Stimulated activated CD8-positive, alpha-beta memory T cell treated with anti-CD3 and anti-CD28 coated beads, Interleukin-7, amount 100 ng/mL, for 1 hour (primary cell): ENCODE results near the gene TIMP1.
A peak's percentile ranks its signal among the peaks of the same experiment; 100 is the strongest.

ENCODE experiments used
- DNase-seq, 2 donors: peaks; one replicate each; pipeline ENCODE4 v3.0.0-alpha.2; 2020; ENCODE audit warnings: low read depth in 2 of 2

TIMP1 gene

DNA sequence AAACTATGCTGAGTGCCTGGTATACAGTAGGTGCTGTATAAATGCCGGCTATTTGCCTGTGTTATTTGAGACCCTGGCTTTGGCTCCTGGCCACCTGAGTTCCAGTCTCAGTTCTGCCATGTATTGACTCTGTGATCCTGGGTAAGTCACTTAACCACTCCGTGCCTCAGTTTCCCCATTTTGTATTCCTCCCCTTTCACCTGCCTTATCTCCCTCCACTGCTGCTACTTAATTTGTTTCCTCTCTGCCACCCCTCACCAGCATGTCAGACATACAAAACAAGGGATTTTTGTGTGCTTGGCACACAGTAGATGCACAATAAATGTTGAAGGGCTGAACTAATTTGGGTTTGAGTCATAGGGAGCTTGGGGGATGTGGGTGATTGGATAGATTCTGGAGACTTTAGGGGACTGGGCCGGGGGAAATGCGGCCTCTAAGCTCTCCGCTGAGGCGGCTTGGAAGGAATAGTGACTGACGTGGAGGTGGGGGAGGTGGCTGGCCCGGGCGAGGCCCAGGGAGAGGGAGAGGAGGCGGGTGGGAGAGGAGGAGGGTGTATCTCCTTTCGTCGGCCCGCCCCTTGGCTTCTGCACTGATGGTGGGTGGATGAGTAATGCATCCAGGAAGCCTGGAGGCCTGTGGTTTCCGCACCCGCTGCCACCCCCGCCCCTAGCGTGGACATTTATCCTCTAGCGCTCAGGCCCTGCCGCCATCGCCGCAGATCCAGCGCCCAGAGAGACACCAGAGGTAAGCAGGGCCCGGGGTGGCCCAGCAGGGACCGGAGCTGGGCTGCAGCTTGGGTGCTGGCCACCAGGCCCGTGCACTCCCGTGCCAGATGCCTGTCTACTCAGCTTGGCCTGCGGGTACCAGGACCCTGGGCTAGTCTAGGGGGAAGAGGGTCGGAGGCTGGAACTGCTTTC, at the start of gene TIMP1:
Gene TIMP1 (plus strand): TSS at position 706 of the 917 bp plus-strand sequence. CDS start 980 bp downstream, outside the sequence.
- DNase-seq: peak; percentile 41 to 53

DNA sequence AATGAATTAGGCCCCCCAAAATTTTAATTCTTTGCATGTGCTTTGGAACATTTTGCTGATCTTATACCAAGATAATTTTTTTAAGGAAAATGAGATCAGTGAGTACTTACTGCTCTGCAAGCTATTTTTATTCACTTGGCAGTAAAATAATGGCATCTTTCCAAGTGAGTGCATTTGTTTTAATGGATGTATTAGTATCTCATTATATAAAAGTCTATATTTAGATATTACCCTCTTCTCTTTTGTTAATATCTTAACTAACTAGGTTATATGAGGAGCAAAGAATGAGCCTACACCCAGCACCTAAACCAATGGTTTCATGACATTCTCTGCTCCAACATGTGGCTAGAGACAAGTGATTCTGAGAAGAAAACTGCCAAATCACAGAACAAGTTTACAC, 42.4 kb upstream of the TIMP1 start:
- DNase-seq: no peak

DNA sequence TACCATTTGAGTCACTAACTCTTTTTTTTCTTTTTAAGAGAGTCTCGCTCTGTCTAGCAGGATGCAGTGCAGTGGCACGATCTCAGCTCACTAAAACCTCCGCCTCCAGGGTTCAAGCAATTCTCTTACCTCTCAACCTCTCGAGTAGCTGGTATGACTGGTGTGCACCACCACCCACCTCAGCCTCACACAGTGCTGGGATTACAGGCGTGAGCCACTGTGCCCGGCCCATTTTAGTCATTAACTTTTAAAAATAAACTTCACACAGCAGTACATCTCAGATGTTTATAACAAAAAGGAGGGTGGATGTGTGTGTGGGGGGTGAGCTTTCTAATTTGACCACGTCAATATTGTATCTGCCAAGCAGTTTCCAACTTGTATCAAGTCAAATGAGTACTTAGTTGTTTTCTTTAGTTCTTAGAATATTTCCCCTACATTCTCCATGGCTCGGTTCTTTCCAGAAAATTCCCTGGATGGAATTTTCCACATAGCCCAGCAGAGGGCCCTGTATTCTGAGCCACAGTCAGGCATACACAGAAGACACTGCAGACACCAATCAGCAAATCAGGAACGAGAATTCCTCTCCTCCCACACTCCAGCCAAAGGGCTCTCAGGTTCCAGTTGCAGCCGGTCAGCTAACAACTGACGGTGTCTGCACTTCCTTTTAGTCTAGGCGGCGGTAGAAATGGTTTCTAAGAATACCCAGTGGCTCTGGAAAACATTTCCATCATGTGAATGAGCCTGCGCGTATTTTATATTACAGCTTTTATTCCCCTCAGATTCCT, 41.3 kb upstream of the TIMP1 start:
- DNase-seq: no peak

DNA sequence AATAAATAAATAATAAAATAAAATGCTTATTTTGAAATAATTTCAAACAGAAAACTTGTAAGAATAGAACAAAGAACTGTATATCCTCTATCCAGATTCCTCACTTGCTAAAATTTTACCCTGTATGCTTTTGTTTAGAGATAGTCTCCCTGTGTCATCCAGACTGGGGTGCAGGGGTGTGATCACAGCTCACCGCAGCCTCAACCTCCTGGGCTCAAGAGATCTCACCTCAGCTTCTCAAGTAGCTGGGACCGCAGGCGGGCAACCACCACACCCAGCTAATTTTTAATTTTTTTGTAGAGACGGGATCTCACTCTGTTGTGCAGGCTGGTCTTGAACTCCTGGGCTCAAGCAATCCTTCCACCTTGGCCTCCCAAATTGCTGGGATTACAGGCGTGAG, 38.7 kb upstream of the TIMP1 start:
- DNase-seq: no peak

DNA sequence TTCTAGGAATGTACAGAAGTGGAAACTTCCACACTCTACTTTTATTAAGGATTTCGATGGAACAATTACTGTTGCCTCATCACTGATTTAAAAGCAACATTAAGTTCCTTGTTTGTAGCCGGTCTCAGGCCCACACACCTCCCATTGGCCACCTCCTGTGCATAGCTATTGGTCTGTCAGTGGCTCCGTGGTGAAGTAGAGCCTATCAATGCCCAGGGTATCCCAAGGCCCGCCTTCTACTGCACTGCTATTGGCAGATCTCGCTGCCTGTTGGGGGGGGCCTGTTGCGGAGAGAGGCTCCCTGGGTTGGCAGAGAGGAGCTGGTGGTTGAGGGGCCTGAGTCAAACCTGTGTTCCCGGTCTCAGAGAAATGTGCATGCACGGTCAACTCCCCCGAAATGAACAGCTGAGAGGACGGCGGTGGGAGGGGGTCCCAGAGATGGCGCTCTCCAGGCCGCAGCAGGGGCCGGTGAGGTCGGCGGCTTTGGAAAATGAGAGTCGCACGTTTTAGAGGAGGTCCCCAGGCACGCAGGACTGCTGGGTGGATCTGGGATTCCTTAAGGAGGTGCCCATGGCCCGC, 26.1 kb upstream of the TIMP1 start:
- DNase-seq: peak; percentile 44 to 55

DNA sequence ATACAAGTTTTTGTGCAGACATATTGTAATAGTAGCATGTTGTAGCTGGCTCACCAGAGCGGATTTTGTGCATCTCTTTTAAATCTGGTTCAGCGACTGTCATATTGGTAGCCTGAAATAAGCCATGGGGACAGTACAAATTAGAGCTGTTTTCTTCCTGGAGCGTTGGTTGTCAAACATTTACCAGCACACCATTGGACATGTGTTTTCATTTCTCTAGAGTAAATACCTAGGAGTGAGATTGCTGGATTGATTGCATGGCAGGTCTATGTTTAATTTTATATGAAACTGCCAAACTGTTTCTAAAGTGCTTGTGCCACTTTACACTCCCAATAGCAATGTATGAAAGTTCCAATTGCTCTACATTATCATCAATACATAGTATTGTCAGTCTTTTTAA, 23.8 kb upstream of the TIMP1 start:
- DNase-seq: no peak

DNA sequence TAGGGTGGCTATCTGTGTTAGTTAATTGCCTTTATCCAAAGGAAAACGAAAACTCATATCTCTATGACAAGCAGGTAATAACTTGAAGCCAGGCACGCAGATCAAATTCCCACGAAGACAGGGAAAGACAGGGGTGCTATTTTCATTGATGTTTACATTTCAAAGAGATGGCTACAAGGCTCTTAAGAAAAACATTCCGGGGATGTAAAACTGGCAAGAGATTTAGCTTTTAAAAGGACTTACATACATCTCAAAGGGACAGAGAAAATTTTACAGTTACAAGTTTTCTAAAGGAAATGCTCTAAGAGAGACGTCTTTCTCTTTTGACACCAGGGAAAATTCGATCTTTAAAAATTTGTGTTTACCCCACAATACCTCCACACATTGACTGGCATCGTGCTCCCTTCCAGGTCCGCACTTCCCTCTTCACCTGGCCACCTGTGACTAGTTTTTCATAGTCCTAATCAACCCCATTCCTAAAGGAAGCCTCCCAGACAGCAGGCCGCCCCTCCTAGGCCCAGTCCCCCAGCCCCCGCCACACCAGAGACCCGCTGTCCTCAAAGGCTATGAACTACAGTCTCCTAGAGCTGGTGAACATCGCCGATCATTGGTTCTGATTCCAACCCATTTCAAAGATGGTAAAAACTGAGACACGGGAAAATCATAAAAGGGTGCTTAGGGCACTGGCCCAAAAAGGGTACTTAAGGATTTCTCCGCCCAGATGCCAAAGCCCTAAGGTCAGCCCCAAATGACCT, 21.9 kb upstream of the TIMP1 start:
- no peak for DNase-seq

DNA sequence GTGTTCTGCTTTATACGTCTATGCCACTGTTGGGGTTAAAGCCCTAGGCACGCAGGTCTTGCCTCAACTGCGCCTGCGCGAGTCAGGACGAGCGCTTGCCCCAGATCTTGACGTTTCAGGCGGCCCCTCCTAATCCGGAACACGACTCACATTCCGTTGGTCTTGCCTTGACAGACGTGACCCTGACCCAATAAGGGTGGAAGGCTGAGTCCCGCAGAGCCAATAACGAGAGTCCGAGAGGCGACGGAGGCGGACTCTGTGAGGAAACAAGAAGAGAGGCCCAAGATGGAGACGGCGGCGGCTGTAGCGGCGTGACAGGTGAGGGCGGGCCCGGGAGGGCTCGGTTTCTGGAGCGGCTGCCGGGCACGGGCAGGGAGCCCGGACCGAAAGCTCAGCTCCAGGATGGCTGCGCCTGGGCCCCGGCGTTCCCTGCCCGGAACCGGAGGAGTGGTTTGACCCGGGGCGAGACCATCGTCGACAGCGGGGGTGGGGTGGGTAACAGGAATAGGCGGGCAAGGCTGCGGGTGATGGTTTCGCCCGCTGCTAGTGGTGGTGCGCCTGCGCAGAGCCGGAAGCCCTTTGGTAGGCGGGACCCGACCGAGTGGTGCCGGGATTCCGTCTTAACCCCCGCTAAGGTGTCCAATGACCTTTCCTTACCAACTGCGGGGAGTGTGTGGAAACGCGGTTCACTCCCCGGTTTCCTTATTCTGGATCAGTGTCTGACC, 21.1 kb upstream of the TIMP1 start, which contains the start of gene ARAF:
Gene ARAF (plus strand): TSS at position 272 of the 725 bp plus-strand sequence. CDS start 1,763 bp downstream, outside the sequence.
- DNase-seq: peak; percentile 82 to 83

DNA sequence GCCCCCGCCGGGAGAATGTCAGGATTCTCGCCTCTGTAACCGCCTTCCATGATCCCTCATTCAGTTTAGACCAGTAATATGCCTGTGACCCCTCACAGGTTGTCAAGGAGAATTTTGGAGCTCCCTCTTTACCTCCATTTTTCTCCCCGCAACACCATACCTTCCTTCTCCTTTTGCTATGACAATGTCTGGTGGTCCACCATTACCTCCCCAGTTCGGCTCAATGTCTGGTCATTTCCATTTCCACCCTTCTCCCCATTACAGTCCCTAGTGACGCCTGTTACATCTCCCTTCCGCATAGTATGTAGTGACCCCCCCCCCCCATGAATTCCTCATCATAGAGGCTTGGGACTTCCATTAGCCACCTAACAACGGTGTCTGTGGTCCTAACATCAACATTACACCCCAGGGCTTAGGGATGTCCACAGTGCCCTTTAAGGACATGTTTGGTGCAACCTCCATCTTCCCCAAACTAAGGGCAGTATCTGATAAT, 20.5 kb upstream of the TIMP1 start:
- DNase-seq: no peak

DNA sequence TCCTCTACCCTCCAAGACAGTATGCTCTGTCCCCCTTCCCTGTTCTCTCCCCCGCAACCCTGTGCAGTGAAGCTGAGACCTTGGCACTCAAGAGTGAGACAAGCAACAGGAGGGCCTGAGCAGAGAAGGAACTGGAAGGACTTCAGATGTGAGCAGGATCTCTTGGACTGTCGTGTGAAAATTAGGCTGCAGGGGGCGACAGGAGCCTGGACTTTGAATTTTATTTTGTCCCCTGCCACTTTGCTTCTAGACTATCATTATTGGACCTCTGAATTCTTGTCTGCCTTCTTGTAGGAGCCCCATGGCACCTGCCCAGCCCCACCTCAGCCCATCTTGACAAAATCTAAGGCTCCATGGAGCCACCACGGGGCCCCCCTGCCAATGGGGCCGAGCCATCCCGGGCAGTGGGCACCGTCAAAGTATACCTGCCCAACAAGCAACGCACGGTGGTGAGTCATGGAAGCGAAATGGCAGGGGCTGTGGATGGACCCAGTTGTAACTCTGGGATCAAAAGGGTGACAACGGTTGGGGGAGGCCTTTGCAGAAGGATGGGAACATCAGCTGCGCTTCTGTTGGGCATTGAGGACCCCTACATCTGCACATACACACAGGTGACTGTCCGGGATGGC, 19.5 kb upstream of the TIMP1 start:
- no peak for DNase-seq

DNA sequence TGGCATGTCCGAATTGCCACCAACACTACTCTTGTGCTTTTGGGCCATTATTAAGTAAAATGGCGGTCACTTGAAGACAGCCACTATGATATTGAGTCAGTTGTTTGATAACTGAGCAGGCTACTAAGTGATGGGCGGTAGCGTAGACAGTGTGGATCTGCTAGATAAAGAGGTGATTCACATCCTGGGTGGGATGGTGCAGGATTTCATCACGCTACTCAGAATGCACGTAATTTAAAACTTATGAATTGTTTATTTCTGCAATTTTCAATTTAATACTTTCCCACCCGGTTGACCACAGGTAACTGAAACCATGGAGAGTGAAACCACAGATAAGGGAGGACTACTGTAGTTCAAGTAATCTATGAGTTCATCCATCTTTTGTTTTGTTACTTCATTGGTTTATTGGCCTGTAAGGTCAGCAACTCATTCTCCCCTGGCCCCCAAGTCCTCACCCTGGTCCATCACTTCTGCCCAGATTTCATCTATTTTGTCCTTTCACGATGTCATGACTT, 18.4 kb upstream of the TIMP1 start:
- DNase-seq: no peak

DNA sequence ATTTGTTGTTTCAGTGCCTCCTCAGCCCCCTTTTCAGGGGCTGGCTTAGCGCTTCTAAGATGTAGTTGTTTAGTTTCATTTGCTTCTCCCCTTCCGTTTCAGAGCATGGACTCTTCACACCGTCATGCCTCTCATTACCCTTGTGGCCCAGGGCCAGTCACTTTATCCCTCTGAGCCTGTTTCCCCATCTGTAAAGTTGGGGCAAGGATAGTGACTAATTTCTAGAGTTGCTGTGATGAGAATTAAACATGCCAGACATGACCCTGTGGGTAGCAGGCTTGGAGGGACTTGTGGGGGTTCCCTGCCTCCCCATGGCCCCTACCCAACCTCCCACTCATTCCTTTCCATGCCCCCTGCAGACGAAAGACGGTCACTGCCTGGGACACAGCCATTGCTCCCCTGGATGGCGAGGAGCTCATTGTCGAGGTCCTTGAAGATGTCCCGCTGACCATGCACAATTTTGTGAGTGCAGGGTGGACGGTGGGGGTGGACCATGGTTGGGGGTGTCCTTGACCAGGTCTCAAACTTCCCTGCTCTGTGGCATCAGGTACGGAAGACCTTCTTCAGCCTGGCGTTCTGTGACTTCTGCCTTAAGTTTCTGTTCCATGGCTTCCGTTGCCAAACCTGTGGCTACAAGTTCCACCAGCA, 17.7 kb upstream of the TIMP1 start:
- no peak for DNase-seq

DNA sequence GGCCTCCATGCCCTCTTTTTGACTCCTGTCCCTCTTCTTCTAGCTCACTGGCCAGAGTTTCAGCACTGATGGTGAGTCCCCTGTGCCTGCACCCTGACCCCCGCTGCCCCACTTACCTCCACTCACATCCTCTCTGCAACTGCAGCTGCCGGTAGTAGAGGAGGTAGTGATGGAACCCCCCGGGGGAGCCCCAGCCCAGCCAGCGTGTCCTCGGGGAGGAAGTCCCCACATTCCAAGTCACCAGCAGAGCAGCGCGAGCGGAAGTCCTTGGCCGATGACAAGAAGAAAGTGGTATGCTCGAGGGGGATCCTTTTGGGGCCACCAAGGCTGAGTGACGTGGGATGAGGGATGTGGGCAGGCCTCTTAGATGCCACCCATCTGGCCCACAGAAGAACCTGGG, 15.4 kb upstream of the TIMP1 start:
- no peak for DNase-seq

DNA sequence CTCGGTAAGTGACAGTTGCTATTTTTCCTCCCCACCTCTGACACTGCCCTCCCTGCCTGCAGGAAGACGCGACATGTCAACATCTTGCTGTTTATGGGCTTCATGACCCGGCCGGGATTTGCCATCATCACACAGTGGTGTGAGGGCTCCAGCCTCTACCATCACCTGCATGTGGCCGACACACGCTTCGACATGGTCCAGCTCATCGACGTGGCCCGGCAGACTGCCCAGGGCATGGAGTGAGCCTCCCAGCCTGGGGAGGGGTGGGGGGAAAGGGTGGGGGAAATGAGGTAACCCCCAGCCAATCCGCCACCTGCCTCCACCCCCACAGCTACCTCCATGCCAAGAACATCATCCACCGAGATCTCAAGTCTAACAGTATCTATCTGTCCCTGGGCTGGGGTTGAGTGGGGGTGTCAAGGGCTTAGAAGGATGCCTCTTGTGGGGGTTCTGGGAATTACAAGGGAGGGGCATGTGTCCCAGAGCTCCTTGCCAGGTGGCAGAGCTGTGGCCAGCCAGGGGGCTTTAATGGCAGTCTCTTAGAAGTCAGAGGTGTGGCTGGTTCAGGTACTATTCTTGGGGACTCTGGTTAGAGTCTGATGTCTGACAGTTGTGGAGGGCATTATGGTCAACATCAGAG, 13.5 kb upstream of the TIMP1 start:
- no peak for DNase-seq

DNA sequence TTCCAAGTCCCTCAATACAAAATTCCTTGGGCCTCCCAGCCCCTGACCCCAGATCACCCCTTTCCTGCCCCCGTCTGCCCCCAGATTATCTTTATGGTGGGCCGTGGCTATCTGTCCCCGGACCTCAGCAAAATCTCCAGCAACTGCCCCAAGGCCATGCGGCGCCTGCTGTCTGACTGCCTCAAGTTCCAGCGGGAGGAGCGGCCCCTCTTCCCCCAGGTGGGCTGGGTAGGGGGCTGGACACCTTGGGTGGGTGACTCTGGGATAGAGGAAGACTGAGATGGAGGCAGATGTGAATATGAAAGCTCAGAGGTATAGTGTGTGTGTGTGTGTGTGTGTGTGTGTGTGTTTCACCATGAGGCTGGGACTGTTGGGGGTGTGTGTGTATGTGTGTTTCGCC, 11.4 kb upstream of the TIMP1 start:
- DNase-seq: no peak

DNA sequence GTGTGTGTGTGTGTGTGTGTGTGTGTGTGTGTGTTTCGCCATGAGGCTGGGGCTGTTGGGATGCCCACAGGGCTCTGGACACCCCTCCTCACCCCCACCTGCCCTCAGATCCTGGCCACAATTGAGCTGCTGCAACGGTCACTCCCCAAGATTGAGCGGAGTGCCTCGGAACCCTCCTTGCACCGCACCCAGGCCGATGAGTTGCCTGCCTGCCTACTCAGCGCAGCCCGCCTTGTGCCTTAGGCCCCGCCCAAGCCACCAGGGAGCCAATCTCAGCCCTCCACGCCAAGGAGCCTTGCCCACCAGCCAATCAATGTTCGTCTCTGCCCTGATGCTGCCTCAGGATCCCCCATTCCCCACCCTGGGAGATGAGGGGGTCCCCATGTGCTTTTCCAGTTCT, 11.0 kb upstream of the TIMP1 start:
- no peak for DNase-seq

DNA sequence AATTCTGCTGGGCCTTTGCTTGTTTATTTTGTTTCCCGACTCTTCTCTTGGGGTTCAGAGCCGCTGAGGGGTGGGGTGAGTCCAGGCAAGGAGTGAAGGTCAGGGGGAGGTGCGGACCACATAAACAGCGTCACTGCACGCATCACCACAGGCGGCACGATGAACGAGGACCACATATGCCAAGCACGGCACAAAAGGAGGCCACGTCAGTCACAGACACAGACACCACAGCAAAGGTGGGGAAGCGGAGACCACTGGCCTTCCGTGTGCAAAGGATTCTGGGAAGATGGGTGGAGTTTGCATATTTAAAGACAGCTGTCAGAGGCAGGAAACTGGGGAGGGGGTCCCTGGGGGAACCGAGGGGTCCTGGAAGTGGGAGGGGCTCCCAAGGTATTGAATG, 10.3 kb upstream of the TIMP1 start:
- no peak for DNase-seq

DNA sequence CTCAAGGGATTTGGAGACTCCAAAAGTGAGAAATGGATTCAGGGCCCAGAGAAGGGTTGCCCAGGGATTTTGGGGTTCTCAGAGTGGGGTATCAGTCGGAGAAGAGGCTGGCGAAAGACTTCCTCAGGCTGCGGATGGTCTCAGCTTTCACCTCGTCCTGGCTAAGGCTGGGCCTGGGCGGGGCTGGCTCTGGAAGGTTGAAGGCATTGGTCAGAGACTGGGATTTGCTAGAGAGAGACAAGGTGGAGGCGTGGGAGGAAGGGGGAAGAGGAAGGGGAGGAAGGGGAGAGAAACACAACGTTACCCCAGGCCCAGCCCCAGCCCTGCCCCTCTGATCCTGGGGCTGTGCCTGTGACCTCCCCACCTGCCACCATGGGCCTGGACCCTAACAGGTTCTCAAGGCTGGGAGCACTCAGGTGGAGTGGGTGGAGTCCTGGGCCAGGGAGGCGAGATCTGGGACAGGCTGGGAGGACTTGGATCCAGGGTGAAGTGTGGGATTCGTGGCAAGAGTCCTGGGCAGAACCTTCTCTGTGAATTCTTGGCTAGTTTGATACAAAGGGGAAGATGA, 9.4 kb upstream of the TIMP1 start:
- no peak for DNase-seq
